GM23338 (cell line): ENCODE results near the gene INTS3.

Experiments
- EZH2phosphoT487 ChIP-seq: fragments of 200-600 bp; sonication (generic); IDR thresholded peaks from one replicate; pipeline ENCODE4 v1.8.1; 2018; ENCODE audit warnings: antibody characterized with exemption; ENCODE audit not compliant: unreplicated experiment
- JUNB ChIP-seq: IDR thresholded peaks from one replicate; pipeline ENCODE4 v1.6.1; 2016; ENCODE audit warnings: antibody characterized with exemption; ENCODE audit not compliant: unreplicated experiment
- POLR2AphosphoS5 ChIP-seq: IDR thresholded peaks from 2 replicates; pipeline ENCODE4 v1.6.1; 2016; ENCODE audit warnings: antibody characterized with exemption, low read depth
- TF ChIP-seq, protein P1 (sequence below), 2 experiments: fragments of 200-600 bp in 1 of 2; sonication (generic) in 1 of 2; conservative IDR thresholded peaks; 2 replicates each; pipeline versions ENCODE4 v1.5.1 to v1.6.1; 2016 to 2017; ENCODE audit warnings: antibody characterized with exemption in 2 of 2, low read depth in 2 of 2, mild to moderate bottlenecking in 2 of 2, moderate library complexity in 1 of 2
- TF ChIP-seq, protein P2 (sequence below): IDR thresholded peaks from one replicate; pipeline ENCODE4 v1.6.1; 2018; ENCODE audit warnings: antibody characterized with exemption; ENCODE audit not compliant: unreplicated experiment
- TF ChIP-seq, protein P3 (sequence below): IDR thresholded peaks from 2 replicates; pipeline ENCODE4 v1.6.1; 2016; ENCODE audit warnings: antibody characterized with exemption

DNA sequence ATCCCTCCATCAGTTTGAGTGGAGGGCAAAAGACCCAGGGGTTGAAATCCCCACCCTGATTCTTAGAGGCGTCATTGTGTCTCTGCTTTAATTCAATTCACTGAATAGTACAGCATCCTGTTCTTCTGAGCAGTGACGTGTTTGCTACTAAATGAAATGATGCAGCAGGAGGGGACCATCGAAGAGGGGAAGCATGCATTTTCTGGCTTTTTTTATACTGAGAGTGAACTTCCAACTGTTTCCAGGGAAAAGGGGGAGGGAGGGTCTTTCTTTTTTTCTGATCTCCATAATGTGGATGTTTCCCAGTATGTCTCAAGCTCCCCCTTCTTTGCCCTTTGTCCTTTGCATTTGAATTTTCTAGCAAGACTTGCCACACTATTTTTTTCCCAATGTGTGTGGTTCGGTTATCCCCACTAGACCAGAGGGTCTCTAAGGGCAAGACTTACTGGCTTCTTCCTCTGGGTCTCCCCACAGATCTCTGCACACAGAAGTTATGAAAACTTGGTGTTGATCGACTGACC, 2.7 kb downstream of the INTS3 start:
- TF ChIP-seq, protein P1, sequence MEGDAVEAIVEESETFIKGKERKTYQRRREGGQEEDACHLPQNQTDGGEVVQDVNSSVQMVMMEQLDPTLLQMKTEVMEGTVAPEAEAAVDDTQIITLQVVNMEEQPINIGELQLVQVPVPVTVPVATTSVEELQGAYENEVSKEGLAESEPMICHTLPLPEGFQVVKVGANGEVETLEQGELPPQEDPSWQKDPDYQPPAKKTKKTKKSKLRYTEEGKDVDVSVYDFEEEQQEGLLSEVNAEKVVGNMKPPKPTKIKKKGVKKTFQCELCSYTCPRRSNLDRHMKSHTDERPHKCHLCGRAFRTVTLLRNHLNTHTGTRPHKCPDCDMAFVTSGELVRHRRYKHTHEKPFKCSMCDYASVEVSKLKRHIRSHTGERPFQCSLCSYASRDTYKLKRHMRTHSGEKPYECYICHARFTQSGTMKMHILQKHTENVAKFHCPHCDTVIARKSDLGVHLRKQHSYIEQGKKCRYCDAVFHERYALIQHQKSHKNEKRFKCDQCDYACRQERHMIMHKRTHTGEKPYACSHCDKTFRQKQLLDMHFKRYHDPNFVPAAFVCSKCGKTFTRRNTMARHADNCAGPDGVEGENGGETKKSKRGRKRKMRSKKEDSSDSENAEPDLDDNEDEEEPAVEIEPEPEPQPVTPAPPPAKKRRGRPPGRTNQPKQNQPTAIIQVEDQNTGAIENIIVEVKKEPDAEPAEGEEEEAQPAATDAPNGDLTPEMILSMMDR (conservative IDR thresholded peaks at IDR 0.05; ENCODE audit: low read depth in 2 of 2): no peak
- TF ChIP-seq, protein P2, sequence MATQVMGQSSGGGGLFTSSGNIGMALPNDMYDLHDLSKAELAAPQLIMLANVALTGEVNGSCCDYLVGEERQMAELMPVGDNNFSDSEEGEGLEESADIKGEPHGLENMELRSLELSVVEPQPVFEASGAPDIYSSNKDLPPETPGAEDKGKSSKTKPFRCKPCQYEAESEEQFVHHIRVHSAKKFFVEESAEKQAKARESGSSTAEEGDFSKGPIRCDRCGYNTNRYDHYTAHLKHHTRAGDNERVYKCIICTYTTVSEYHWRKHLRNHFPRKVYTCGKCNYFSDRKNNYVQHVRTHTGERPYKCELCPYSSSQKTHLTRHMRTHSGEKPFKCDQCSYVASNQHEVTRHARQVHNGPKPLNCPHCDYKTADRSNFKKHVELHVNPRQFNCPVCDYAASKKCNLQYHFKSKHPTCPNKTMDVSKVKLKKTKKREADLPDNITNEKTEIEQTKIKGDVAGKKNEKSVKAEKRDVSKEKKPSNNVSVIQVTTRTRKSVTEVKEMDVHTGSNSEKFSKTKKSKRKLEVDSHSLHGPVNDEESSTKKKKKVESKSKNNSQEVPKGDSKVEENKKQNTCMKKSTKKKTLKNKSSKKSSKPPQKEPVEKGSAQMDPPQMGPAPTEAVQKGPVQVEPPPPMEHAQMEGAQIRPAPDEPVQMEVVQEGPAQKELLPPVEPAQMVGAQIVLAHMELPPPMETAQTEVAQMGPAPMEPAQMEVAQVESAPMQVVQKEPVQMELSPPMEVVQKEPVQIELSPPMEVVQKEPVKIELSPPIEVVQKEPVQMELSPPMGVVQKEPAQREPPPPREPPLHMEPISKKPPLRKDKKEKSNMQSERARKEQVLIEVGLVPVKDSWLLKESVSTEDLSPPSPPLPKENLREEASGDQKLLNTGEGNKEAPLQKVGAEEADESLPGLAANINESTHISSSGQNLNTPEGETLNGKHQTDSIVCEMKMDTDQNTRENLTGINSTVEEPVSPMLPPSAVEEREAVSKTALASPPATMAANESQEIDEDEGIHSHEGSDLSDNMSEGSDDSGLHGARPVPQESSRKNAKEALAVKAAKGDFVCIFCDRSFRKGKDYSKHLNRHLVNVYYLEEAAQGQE: no peak
- TF ChIP-seq, protein P3, sequence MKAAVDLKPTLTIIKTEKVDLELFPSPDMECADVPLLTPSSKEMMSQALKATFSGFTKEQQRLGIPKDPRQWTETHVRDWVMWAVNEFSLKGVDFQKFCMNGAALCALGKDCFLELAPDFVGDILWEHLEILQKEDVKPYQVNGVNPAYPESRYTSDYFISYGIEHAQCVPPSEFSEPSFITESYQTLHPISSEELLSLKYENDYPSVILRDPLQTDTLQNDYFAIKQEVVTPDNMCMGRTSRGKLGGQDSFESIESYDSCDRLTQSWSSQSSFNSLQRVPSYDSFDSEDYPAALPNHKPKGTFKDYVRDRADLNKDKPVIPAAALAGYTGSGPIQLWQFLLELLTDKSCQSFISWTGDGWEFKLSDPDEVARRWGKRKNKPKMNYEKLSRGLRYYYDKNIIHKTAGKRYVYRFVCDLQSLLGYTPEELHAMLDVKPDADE: no peak
- no peak for TF ChIP-seq EZH2phosphoT487
- no peak for TF ChIP-seq POLR2AphosphoS5
- no peak for TF ChIP-seq JUNB
